Peyer's patch (tissue), 4 donors: Measurements from ENCODE around the gene HOXD12.

Source experiments
- POLR2A ChIP-seq, 2 donors: fragments of 450-650 bp; IDR thresholded peaks; one replicate each; pipeline ENCODE4 v1.5.1; 2017; ENCODE audit warnings: antibody characterized with exemption in 2 of 2, mild to moderate bottlenecking in 2 of 2, moderate library complexity in 2 of 2
- TF ChIP-seq, protein P1 (sequence below), 6 experiments: fragments of 450-650 bp in 4 of 6; fragments of 200-600 bp in 2 of 6; sonication (generic) in 1 of 6; IDR thresholded peaks; one replicate each; pipeline ENCODE4 v1.5.1; 2017 to 2019; ENCODE audit warnings: antibody characterized with exemption in 6 of 6, mild to moderate bottlenecking in 3 of 6, moderate library complexity in 1 of 6

DNA sequence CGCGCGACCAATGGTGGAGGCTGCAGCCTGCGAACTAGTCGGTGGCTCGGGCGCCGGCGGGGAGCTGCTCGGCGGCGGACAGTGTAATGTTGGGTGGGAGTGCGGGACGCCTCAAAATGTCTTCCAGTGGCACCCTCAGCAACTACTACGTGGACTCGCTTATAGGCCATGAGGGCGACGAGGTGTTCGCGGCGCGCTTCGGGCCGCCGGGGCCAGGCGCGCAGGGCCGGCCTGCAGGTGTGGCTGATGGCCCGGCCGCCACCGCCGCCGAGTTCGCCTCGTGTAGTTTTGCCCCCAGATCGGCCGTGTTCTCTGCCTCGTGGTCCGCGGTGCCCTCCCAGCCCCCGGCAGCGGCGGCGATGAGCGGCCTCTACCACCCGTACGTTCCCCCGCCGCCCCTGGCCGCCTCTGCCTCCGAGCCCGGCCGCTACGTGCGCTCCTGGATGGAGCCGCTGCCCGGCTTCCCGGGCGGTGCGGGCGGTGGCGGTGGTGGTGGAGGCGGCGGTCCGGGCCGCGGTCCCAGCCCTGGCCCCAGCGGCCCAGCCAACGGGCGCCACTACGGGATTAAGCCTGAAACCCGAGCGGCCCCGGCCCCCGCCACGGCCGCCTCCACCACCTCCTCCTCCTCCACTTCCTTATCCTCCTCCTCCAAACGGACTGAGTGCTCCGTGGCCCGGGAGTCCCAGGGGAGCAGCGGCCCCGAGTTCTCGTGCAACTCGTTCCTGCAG lies 23.3 kb downstream of the HOXD12 start, which contains the start of gene HOXD9:
- no peak for TF ChIP-seq POLR2A (IDR thresholded peaks at IDR 0.05)
- TF ChIP-seq, protein P1, sequence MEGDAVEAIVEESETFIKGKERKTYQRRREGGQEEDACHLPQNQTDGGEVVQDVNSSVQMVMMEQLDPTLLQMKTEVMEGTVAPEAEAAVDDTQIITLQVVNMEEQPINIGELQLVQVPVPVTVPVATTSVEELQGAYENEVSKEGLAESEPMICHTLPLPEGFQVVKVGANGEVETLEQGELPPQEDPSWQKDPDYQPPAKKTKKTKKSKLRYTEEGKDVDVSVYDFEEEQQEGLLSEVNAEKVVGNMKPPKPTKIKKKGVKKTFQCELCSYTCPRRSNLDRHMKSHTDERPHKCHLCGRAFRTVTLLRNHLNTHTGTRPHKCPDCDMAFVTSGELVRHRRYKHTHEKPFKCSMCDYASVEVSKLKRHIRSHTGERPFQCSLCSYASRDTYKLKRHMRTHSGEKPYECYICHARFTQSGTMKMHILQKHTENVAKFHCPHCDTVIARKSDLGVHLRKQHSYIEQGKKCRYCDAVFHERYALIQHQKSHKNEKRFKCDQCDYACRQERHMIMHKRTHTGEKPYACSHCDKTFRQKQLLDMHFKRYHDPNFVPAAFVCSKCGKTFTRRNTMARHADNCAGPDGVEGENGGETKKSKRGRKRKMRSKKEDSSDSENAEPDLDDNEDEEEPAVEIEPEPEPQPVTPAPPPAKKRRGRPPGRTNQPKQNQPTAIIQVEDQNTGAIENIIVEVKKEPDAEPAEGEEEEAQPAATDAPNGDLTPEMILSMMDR (IDR thresholded peaks at IDR 0.05): no peak
